WTC11 (cell line): ENCODE data around the gene SLC9A3.

Experiments
- ATF6 ChIP-seq: sonication (generic); formaldehyde crosslinking; IDR thresholded peaks from 2 replicates; pipeline ENCODE4 v1.8.1; 2023; ENCODE audit warnings: mild to moderate bottlenecking, missing genetic modification reagents
- ELF4 ChIP-seq: sonication (generic); formaldehyde crosslinking; IDR thresholded peaks from 2 replicates; pipeline ENCODE4 v1.8.1; 2022; ENCODE audit warnings: low read depth, mild to moderate bottlenecking, moderate library complexity, missing genetic modification reagents
- NFYB ChIP-seq: sonication (generic); formaldehyde crosslinking; conservative IDR thresholded peaks from 2 replicates; pipeline ENCODE4 v1.8.0; 2022; ENCODE audit warnings: low read depth, missing genetic modification reagents
- SMAD4 ChIP-seq: sonication (generic); formaldehyde crosslinking; IDR thresholded peaks from 2 replicates; pipeline ENCODE4 v1.8.0; 2022; ENCODE audit warnings: mild to moderate bottlenecking, missing genetic modification reagents
- ZBTB21 ChIP-seq: sonication (generic); formaldehyde crosslinking; IDR thresholded peaks from 2 replicates; pipeline ENCODE4 v1.8.1; 2023; ENCODE audit warnings: mild to moderate bottlenecking, missing genetic modification reagents, borderline replicate concordance
- ZNF138 ChIP-seq: sonication (generic); formaldehyde crosslinking; conservative IDR thresholded peaks from 2 replicates; pipeline ENCODE4 v1.8.1; 2022; ENCODE audit warnings: mild to moderate bottlenecking, moderate library complexity, missing genetic modification reagents
- TF ChIP-seq, protein P1 (sequence below): fragments of 200-600 bp; IDR thresholded peaks from 2 replicates; pipeline ENCODE4 v1.8.0; 2022; ENCODE audit warnings: antibody characterized with exemption
- TF ChIP-seq, protein P2 (sequence below): sonication (generic); formaldehyde crosslinking; IDR thresholded peaks from 2 replicates; pipeline ENCODE4 v1.8.1; 2022; ENCODE audit warnings: low read depth, missing genetic modification reagents, borderline replicate concordance

DNA sequence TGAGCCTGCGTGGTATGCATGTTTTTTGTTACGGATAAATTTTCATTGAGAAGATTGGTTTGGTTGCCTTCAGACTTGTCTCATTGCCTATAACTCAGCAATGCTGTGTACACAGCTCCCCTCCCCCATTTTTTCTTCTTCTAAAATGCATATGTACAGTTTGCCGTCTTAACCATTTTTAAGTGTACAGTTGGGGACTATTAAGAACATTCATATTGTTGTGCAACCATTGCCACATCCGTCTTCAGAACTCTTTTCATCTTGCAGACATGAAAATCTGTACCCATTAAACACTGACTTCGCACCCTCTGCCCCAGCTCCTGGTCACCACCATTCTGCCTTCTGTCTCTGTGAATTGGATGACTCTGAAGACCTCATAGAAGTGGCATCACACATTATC is 75.1 kb downstream of the SLC9A3 start:
- TF ChIP-seq, protein P1, sequence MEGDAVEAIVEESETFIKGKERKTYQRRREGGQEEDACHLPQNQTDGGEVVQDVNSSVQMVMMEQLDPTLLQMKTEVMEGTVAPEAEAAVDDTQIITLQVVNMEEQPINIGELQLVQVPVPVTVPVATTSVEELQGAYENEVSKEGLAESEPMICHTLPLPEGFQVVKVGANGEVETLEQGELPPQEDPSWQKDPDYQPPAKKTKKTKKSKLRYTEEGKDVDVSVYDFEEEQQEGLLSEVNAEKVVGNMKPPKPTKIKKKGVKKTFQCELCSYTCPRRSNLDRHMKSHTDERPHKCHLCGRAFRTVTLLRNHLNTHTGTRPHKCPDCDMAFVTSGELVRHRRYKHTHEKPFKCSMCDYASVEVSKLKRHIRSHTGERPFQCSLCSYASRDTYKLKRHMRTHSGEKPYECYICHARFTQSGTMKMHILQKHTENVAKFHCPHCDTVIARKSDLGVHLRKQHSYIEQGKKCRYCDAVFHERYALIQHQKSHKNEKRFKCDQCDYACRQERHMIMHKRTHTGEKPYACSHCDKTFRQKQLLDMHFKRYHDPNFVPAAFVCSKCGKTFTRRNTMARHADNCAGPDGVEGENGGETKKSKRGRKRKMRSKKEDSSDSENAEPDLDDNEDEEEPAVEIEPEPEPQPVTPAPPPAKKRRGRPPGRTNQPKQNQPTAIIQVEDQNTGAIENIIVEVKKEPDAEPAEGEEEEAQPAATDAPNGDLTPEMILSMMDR, result no peak
- TF ChIP-seq ATF6 (CRISPR knock-in tag) (no peak), SMAD4 (CRISPR knock-in tag) (no peak), NFYB (CRISPR knock-in tag) (no peak), ZNF138 (CRISPR knock-in tag) (no peak), ZBTB21 (CRISPR knock-in tag) (no peak), ELF4 (CRISPR knock-in tag) (no peak)
- TF ChIP-seq, protein P2, sequence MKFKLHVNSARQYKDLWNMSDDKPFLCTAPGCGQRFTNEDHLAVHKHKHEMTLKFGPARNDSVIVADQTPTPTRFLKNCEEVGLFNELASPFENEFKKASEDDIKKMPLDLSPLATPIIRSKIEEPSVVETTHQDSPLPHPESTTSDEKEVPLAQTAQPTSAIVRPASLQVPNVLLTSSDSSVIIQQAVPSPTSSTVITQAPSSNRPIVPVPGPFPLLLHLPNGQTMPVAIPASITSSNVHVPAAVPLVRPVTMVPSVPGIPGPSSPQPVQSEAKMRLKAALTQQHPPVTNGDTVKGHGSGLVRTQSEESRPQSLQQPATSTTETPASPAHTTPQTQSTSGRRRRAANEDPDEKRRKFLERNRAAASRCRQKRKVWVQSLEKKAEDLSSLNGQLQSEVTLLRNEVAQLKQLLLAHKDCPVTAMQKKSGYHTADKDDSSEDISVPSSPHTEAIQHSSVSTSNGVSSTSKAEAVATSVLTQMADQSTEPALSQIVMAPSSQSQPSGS (CRISPR knock-in tag), result no peak
